Endodermal cell (in vitro differentiated cells): ENCODE data around the gene CTDP1. TPM values are rescaled to one million over a fixed set of nuclear protein-coding genes. Genes with fewer than 3 reads are reported as not detected.

Experiments used
- DNase-seq: peaks from one replicate; pipeline ENCODE4 v3.0.0-alpha.2; 2017
- H3K27ac ChIP-seq: 2 replicates; pipeline ENCODE4 v1.5.1; 2013; ENCODE audit warnings: mild to moderate bottlenecking, low read depth, low read length, moderate library complexity
- H3K27me3 ChIP-seq: 2 replicates; pipeline ENCODE4 v1.6.1; 2013; ENCODE audit warnings: mild to moderate bottlenecking, low read length, moderate library complexity; ENCODE audit not compliant: insufficient read depth, control insufficient read depth, poor library complexity, severe bottlenecking
- H3K36me3 ChIP-seq: 2 replicates; pipeline ENCODE4 v1.7.0; 2013; ENCODE audit warnings: mild to moderate bottlenecking, low read length, moderate library complexity; ENCODE audit not compliant: control insufficient read depth, insufficient read depth
- H3K4me1 ChIP-seq: one replicate; pipeline ENCODE4 v1.7.0; 2013; ENCODE audit warnings: low read length; ENCODE audit not compliant: control insufficient read depth, insufficient read depth
- H3K4me3 ChIP-seq: 2 replicates; pipeline ENCODE4 v1.5.1; 2013; ENCODE audit warnings: mild to moderate bottlenecking, low read length, moderate library complexity
- H3K9ac ChIP-seq: 2 replicates; pipeline ENCODE4 v1.6.1; 2013; ENCODE audit warnings: mild to moderate bottlenecking, low read length, moderate library complexity; ENCODE audit not compliant: poor library complexity, severe bottlenecking; ENCODE audit errors: extremely low read depth
- H3K9me3 ChIP-seq: 2 replicates; pipeline ENCODE4 v1.6.1; 2013; ENCODE audit warnings: mild to moderate bottlenecking, low read length, moderate library complexity; ENCODE audit not compliant: control insufficient read depth
- H3K27ac Mint-ChIP-seq: 2 replicates; pipeline ENCODE4 v1.8.0; 2020; ENCODE audit warnings: mixed read lengths
- H3K27me3 Mint-ChIP-seq: 2 replicates; pipeline ENCODE4 v1.8.0; 2021; ENCODE audit warnings: mild to moderate bottlenecking, mixed read lengths; ENCODE audit not compliant: insufficient read depth
- H3K36me3 Mint-ChIP-seq: 2 replicates; pipeline ENCODE4 v1.8.0; 2020; ENCODE audit warnings: low read depth, mixed read lengths
- H3K4me1 Mint-ChIP-seq: 2 replicates; pipeline ENCODE4 v1.8.0; 2020; ENCODE audit warnings: mixed read lengths
- H3K4me3 Mint-ChIP-seq: 2 replicates; pipeline ENCODE4 v1.8.0; 2020; ENCODE audit warnings: mild to moderate bottlenecking, moderate library complexity, mixed read lengths
- H3K9me3 Mint-ChIP-seq: 2 replicates; pipeline ENCODE4 v1.8.0; 2020; ENCODE audit warnings: mild to moderate bottlenecking, mixed read lengths
- WGBS, 2 experiments: methylation state at CpG; one replicate each; pipeline versions ENCODE4 v1.1.5 to v1.1.7; 2013; ENCODE audit warnings: missing lambda C conversion rate in 2 of 2, mixed read lengths in 1 of 2; ENCODE audit not compliant: insufficient coverage in 1 of 2, insufficient read length in 1 of 2; 5-methylcytosine and 5-hydroxymethylcytosine counted together
- total RNA-seq, 2 donors: library from RNA; stranded (reverse); fragmentation: NEBNext Ultra II Directional in 1 of 2; extraction: Animal tissue kit (Norgen Biotek cat#: 25700) in 1 of 2; gene quantifications; 2 replicates in 1 of 2; 3 replicates in 1 of 2; pipeline ENCODE4 v1.2.1, GENCODE V29; 2021
- TF ChIP-seq, protein P1 (sequence below): fragments of 200-600 bp; sonication (generic); conservative IDR thresholded peaks from 2 replicates; pipeline ENCODE4 v1.5.0; 2021; ENCODE audit warnings: antibody characterized with exemption, mild to moderate bottlenecking

Gene CTDP1
- total RNA-seq, 2 donors from 2014 or later = 29.8 to 35.6 TPM

DNA sequence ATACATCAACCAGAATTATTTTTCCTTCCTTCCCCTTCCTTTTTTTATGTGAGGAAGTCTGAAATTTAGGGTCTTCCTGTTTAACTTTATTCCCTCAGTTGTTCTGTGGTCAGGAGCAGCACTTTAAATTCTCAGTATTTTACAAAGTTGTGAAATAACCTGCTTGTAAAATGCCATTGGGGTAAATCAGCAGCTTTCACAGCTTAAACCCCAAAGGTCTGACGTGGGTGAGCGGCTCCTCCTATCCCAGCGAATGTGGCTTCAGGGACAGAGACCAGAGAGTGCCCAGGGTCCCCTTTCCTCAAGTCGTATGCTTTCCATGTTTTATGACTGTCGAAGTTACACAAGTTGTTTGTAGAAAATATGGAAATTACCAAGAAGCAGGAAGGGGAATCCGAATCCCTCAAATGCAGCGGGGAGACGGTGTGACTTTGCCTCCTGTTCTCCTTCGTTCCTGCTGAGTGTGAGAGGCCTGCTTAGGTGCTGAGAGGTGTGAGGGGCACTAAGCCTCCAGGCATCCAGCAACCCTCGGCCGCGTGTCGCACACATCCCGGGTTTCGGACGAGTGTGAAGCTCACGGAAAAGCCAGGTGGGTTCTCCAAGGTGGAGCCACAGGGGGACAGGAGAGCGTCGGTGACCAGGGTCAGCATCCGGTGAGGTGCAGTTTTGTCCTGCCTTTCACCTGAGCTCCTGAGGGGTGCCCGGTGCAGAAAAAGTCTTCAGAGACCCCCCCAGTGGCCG is 107.4 kb downstream of the CTDP1 start:
- H3K4me1 ChIP-seq = peaks cover 9% of the 10 kb centered on the region
- no peak overlapping the region for H3K4me3 ChIP-seq
- H3K36me3 ChIP-seq = no peaks in the 10 kb centered on the region
- no peak overlapping the region for H3K9ac ChIP-seq
- peaks cover 62% of the 10 kb centered on the region for H3K27me3 ChIP-seq
- TF ChIP-seq, protein P1, sequence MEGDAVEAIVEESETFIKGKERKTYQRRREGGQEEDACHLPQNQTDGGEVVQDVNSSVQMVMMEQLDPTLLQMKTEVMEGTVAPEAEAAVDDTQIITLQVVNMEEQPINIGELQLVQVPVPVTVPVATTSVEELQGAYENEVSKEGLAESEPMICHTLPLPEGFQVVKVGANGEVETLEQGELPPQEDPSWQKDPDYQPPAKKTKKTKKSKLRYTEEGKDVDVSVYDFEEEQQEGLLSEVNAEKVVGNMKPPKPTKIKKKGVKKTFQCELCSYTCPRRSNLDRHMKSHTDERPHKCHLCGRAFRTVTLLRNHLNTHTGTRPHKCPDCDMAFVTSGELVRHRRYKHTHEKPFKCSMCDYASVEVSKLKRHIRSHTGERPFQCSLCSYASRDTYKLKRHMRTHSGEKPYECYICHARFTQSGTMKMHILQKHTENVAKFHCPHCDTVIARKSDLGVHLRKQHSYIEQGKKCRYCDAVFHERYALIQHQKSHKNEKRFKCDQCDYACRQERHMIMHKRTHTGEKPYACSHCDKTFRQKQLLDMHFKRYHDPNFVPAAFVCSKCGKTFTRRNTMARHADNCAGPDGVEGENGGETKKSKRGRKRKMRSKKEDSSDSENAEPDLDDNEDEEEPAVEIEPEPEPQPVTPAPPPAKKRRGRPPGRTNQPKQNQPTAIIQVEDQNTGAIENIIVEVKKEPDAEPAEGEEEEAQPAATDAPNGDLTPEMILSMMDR = no peak
- Mint-ChIP-seq H3K4me3 (no peak overlapping the region), H3K4me1 (peaks cover 8% of the 10 kb centered on the region), H3K36me3 (no peaks in the 10 kb centered on the region), H3K9me3 (no peaks in the 10 kb centered on the region), H3K27ac (no peak overlapping the region), H3K27me3 (peaks cover 71% of the 10 kb centered on the region)
- WGBS, 2 experiments = 87 to 89% methylated on average over 19 to 22 of the region's 22 CpGs
- DNase-seq = no peak
- H3K27ac ChIP-seq = no peak overlapping the region
- H3K9me3 ChIP-seq = no peaks in the 10 kb centered on the region

DNA sequence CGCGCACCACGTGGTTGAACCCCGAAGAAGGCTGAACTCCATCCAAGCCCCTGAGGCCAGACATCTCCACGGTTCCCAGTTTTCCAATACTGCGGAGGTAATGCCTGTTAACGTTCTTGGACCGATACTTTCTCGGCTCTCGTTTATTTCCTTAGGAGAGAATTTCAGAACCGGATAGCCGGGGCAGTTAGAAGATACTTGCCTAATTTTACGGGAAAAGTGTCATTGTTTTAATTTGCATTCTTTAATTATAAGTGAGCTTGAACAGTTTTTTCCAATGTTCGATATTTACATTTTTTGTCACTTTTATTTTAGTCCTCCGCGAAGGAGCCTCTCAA is 107.9 kb downstream of the CTDP1 start:
- Histone ChIP-seq H3K9me3 (no peaks in the 10 kb centered on the region), H3K4me3 (no peak overlapping the region), H3K4me1 (peaks cover 9% of the 10 kb centered on the region), H3K27me3 (peaks cover 64% of the 10 kb centered on the region), H3K9ac (no peak overlapping the region), H3K27ac (no peak overlapping the region), H3K36me3 (no peaks in the 10 kb centered on the region)
- Mint-ChIP-seq H3K4me3 (no peak overlapping the region), H3K9me3 (no peaks in the 10 kb centered on the region), H3K4me1 (peaks cover 8% of the 10 kb centered on the region), H3K27ac (no peak overlapping the region), H3K36me3 (no peaks in the 10 kb centered on the region), H3K27me3 (peaks cover 77% of the 10 kb centered on the region)
- no peak for DNase-seq
- TF ChIP-seq, protein P1 = no peak
- WGBS, 2 experiments = 89 to 91% methylated on average over 16 of the region's 16 CpGs

DNA sequence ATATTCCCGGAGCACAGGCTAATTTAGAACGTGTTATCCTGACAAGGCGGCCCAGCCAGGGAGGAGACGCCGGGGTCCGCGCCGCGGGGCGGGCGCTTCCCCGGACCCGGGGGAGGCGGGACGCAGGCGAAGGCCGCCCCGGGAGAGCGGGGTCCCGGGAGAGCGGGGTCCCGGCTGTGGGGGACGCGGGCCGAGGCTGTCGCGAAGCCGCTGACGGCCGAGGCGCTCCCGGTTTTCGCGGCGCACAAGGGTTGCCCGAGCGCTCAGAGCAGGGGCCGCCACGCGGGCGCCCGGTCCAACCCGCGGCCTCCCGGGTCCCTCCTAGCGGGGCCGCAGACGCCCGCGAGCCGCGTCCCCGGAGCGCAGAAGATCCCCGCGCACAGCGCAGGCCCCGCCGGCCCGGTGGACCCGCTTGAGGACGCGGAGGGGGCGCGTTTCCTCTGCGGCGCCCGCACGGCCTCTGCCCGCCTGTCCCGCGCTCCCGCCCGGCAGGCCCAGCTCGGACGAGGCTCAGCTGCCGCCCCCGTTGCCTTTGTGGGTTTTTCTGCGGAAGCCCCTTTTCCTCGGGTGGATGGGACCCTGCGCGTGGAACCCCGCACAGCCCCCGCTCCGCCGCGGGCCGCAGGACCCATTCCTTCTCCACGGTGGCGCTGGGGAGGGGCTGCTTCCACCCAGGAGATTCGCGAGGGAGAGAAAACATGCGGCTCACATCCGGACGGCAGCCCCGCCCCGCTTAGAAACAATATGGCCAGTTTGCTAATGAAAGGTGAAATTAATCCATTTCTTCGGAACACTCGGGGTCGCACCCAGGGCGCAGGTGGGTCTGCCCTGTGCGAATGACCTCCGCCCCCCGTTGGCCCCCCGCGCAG is 108.5 kb downstream of the CTDP1 start:
- H3K4me3 Mint-ChIP-seq = no peak overlapping the region
- no peaks in the 10 kb centered on the region for H3K9me3 Mint-ChIP-seq
- H3K36me3 ChIP-seq = no peaks in the 10 kb centered on the region
- H3K27ac ChIP-seq = no peak overlapping the region
- TF ChIP-seq, protein P1 = no peak
- H3K4me1 Mint-ChIP-seq = peaks cover 8% of the 10 kb centered on the region
- no peak overlapping the region for H3K4me3 ChIP-seq
- peaks cover 9% of the 10 kb centered on the region for H3K4me1 ChIP-seq
- no peak overlapping the region for H3K27ac Mint-ChIP-seq
- no peak overlapping the region for H3K9ac ChIP-seq
- no peak for DNase-seq
- H3K9me3 ChIP-seq = no peaks in the 10 kb centered on the region
- WGBS, 2 experiments = 9 to 14% methylated on average over 24 to 106 of the region's 106 CpGs
- H3K27me3 ChIP-seq = peaks cover 69% of the 10 kb centered on the region
- peaks cover 80% of the 10 kb centered on the region for H3K27me3 Mint-ChIP-seq
- H3K36me3 Mint-ChIP-seq = no peaks in the 10 kb centered on the region
